Sigmoid colon (tissue), 4 donors: ENCODE data around the gene HCN4.

Experiments
- EP300 ChIP-seq, 4 donors: sonication (generic); formaldehyde crosslinking; IDR thresholded peaks; one replicate each; pipeline ENCODE4 v1.6.1; 2017; ENCODE audit warnings: antibody characterized with exemption in 4 of 4
- TF ChIP-seq, protein P1 (sequence below), 4 experiments: fragments of 450-650 bp in 3 of 4; fragments of 200-600 bp in 1 of 4; IDR thresholded peaks; one replicate each; pipeline ENCODE4 v1.5.1; 2016 to 2019; ENCODE audit warnings: antibody characterized with exemption in 4 of 4, mild to moderate bottlenecking in 3 of 4, moderate library complexity in 2 of 4

DNA sequence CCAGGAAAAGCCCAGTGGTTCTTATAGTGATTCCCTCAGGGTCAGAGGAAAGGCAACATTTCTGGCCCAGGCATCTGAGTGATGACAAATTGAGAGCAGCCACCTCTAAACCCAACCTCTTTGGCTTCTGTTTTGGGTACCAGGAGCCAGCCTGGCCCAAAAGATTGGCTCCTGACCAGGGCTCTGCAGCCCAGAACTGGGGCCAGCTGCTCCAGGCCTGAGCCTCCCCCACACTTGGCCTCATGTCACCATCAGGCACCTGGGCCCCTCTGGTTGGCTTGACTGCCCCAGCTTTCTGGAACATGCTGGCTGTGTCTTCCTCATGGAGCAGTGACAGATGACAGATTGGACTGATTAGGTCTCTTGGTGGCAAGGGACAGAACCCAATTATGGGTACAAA is 26.0 kb upstream of the HCN4 start:
- TF ChIP-seq, protein P1, sequence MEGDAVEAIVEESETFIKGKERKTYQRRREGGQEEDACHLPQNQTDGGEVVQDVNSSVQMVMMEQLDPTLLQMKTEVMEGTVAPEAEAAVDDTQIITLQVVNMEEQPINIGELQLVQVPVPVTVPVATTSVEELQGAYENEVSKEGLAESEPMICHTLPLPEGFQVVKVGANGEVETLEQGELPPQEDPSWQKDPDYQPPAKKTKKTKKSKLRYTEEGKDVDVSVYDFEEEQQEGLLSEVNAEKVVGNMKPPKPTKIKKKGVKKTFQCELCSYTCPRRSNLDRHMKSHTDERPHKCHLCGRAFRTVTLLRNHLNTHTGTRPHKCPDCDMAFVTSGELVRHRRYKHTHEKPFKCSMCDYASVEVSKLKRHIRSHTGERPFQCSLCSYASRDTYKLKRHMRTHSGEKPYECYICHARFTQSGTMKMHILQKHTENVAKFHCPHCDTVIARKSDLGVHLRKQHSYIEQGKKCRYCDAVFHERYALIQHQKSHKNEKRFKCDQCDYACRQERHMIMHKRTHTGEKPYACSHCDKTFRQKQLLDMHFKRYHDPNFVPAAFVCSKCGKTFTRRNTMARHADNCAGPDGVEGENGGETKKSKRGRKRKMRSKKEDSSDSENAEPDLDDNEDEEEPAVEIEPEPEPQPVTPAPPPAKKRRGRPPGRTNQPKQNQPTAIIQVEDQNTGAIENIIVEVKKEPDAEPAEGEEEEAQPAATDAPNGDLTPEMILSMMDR (IDR thresholded peaks at IDR 0.05) = no peak
- no peak for TF ChIP-seq EP300 (IDR thresholded peaks at IDR 0.05)
